LNCAP (cell line): Measurements from ENCODE around the gene HLA-DRB5.

Experiments used
- CTCF ChIP-seq: fragments of 450-650 bp; IDR thresholded peaks from 2 replicates; pipeline ENCODE4 v1.5.1; 2017; ENCODE audit warnings: mild to moderate bottlenecking

The HLA-DRB5 gene

GRCh38 chr6:32522302-32523047 is 7.6 kb downstream of the HLA-DRB5 start:
- TF ChIP-seq CTCF: no peak

GRCh38 chr6:32519910-32520258 is 10.2 kb downstream of the HLA-DRB5 start:
- no peak for TF ChIP-seq CTCF

- TF ChIP-seq CTCF: no peak
Measured at GRCh38 chr6:32519118-32519909, 10.8 kb downstream of the HLA-DRB5 start.

- TF ChIP-seq CTCF: no peak
Measured at GRCh38 chr6:32517654-32518445, 12.2 kb downstream of the HLA-DRB5 start.

GRCh38 chr6:32501016-32501415 is 29.1 kb downstream of the HLA-DRB5 start:
- TF ChIP-seq CTCF: no peak

- TF ChIP-seq CTCF: no peak
Measured at GRCh38 chr6:32492351-32492750, 37.7 kb downstream of the HLA-DRB5 start.

- no peak for TF ChIP-seq CTCF
Measured at GRCh38 chr6:32491700-32492099, 38.4 kb downstream of the HLA-DRB5 start.
